HepG2 (cell line): ENCODE results near the gene TUBAL3. TPM values are rescaled to one million over a fixed set of nuclear protein-coding genes. Genes with fewer than 3 reads are reported as not detected.
A peak's percentile ranks its signal among the peaks of the same experiment; 100 is the strongest.

Experiments
- AGO2 ChIP-seq: fragments of 200-400 bp; formaldehyde crosslinking; optimal IDR thresholded peaks from 2 replicates; pipeline ENCODE3; 2017; ENCODE audit warnings: mild to moderate bottlenecking, low read depth, low read length, moderate library complexity
- BRCA1 ChIP-seq: sonication (generic); formaldehyde crosslinking; IDR thresholded peaks from 2 replicates; pipeline ENCODE4 v1.4.0; 2020; ENCODE audit warnings: missing genetic modification reagents
- CBX2 ChIP-seq, 2 experiments: fragments of 200-600 bp in 1 of 2; sonication (generic); formaldehyde crosslinking in 1 of 2; IDR thresholded peaks; 2 replicates each; pipeline versions ENCODE4 v1.7.0 to v1.8.1; 2018 to 2022; ENCODE audit warnings: low read depth in 2 of 2, low read length in 1 of 2, mild to moderate bottlenecking in 1 of 2, missing genetic modification reagents in 1 of 2
- ELF1 ChIP-seq: sonication (generic); formaldehyde crosslinking; IDR thresholded peaks from 2 replicates; pipeline ENCODE4 v1.4.0; 2020; ENCODE audit warnings: missing genetic modification reagents
- HES4 ChIP-seq: sonication (generic); formaldehyde crosslinking; IDR thresholded peaks from 2 replicates; pipeline ENCODE4 v1.9.0; 2021; ENCODE audit warnings: mild to moderate bottlenecking, missing genetic modification reagents, borderline replicate concordance
- HIVEP1 ChIP-seq: sonication (generic); formaldehyde crosslinking; IDR thresholded peaks from 2 replicates; pipeline ENCODE4 v1.4.0; 2020; ENCODE audit warnings: mild to moderate bottlenecking, missing genetic modification reagents
- HNRNPK ChIP-seq: fragments of 200-400 bp; formaldehyde crosslinking; IDR thresholded peaks from 2 replicates; pipeline ENCODE4 v1.6.1; 2018; ENCODE audit warnings: low read length, low read depth, moderate library complexity, mild to moderate bottlenecking; ENCODE audit not compliant: poor library complexity, severe bottlenecking
- MEIS2 ChIP-seq: sonication (generic); formaldehyde crosslinking; IDR thresholded peaks from 2 replicates; pipeline ENCODE4 v1.9.0; 2021; ENCODE audit warnings: mild to moderate bottlenecking, missing genetic modification reagents
- MZF1 ChIP-seq: sonication (generic); formaldehyde crosslinking; IDR thresholded peaks from 2 replicates; pipeline ENCODE4 v1.8.1; 2023; ENCODE audit warnings: mild to moderate bottlenecking, missing genetic modification reagents, borderline replicate concordance
- NR1H2 ChIP-seq: sonication (generic); formaldehyde crosslinking; IDR thresholded peaks from 2 replicates; pipeline ENCODE4 v1.8.1; 2022; ENCODE audit warnings: low read depth, missing genetic modification reagents, borderline replicate concordance
- POLR2AphosphoS5 ChIP-seq: IDR thresholded peaks from 2 replicates; pipeline ENCODE4 v1.6.1; 2012; ENCODE audit warnings: low read depth, low read length
- RFXAP ChIP-seq: sonication (generic); formaldehyde crosslinking; IDR thresholded peaks from 2 replicates; pipeline ENCODE4 v1.4.0; 2020; ENCODE audit warnings: missing genetic modification reagents, borderline replicate concordance
- RXRA ChIP-seq: sonication (generic); formaldehyde crosslinking; IDR thresholded peaks from 2 replicates; pipeline ENCODE4 v1.5.1; 2020; ENCODE audit warnings: missing genetic modification reagents
- TRIM24 ChIP-seq: sonication (generic); formaldehyde crosslinking; IDR thresholded peaks from 2 replicates; pipeline ENCODE4 v1.8.0; 2022; ENCODE audit warnings: mild to moderate bottlenecking, missing genetic modification reagents
- ZBTB42 ChIP-seq: sonication (generic); formaldehyde crosslinking; IDR thresholded peaks from 2 replicates; pipeline ENCODE4 v1.5.0; 2020; ENCODE audit warnings: mild to moderate bottlenecking, missing genetic modification reagents
- ZFP82 ChIP-seq: sonication (generic); formaldehyde crosslinking; IDR thresholded peaks from 2 replicates; pipeline ENCODE4 v1.5.1; 2020; ENCODE audit warnings: mild to moderate bottlenecking, missing genetic modification reagents, borderline replicate concordance
- ZNF468 ChIP-seq: sonication (generic); formaldehyde crosslinking; IDR thresholded peaks from 2 replicates; pipeline ENCODE4 v1.8.0; 2022; ENCODE audit warnings: mild to moderate bottlenecking, moderate library complexity, missing genetic modification reagents
- ZNF577 ChIP-seq: sonication (generic); formaldehyde crosslinking; IDR thresholded peaks from 2 replicates; pipeline ENCODE4 v1.4.0; 2020; ENCODE audit warnings: mild to moderate bottlenecking, low read depth, missing genetic modification reagents, borderline replicate concordance
- ZNF709 ChIP-seq: sonication (generic); formaldehyde crosslinking; IDR thresholded peaks from 2 replicates; pipeline ENCODE4 v1.5.0; 2020; ENCODE audit warnings: mild to moderate bottlenecking, missing genetic modification reagents
- ZNF749 ChIP-seq: sonication (generic); formaldehyde crosslinking; IDR thresholded peaks from 2 replicates; pipeline ENCODE4 v1.8.0; 2022; ENCODE audit warnings: mild to moderate bottlenecking, missing genetic modification reagents, moderate library complexity, borderline replicate concordance
- ZSCAN29 ChIP-seq: sonication (generic); formaldehyde crosslinking; conservative IDR thresholded peaks from 2 replicates; pipeline ENCODE4 v1.4.0; 2020; ENCODE audit warnings: mild to moderate bottlenecking, missing genetic modification reagents
- polyA plus RNA-seq, 8 experiments: library from polyadenylated mRNA; depleted of rRNA in 3 of 8; stranded (reverse) in 7 of 8; unstranded in 1 of 8; fragments of >200 nt; fragmentation: Illumina TruSeq in 4 of 8; extraction: Trizol in 4 of 8; gene quantifications; 2 replicates each; pipeline versions ENCODE4 v1.2.1 to v1.2.3, GENCODE V29; 2011 to 2016; ENCODE audit warnings: low read depth in 4 of 8, missing spikeins in 1 of 8, mixed read lengths in 1 of 8; ENCODE audit not compliant: insufficient read depth in 1 of 8
- total RNA-seq, 5 experiments: library from RNA; depleted of rRNA; stranded (reverse); fragments of >200 nt; fragmentation: Illumina TruSeq; extraction: Trizol; gene quantifications; 2 replicates each; pipeline ENCODE4 v1.2.3, GENCODE V29; 2016; ENCODE audit warnings: low read depth in 1 of 5
- TF ChIP-seq, protein P1 (sequence below): sonication (generic); formaldehyde crosslinking; IDR thresholded peaks from 2 replicates; pipeline ENCODE4 v1.8.0; 2022; ENCODE audit warnings: missing genetic modification reagents, mild to moderate bottlenecking, borderline replicate concordance
- TF ChIP-seq, protein P2 (sequence below): sonication (generic); formaldehyde crosslinking; IDR thresholded peaks from 2 replicates; pipeline ENCODE4 v1.4.0; 2020; ENCODE audit warnings: missing genetic modification reagents

The TUBAL3 gene
- total and polyA plus RNA-seq, 2 of the 13 experiments (the other 11 are each of a cell fraction or from before 2014, with no cell fraction given) = 0.07 to 0.26 TPM

DNA sequence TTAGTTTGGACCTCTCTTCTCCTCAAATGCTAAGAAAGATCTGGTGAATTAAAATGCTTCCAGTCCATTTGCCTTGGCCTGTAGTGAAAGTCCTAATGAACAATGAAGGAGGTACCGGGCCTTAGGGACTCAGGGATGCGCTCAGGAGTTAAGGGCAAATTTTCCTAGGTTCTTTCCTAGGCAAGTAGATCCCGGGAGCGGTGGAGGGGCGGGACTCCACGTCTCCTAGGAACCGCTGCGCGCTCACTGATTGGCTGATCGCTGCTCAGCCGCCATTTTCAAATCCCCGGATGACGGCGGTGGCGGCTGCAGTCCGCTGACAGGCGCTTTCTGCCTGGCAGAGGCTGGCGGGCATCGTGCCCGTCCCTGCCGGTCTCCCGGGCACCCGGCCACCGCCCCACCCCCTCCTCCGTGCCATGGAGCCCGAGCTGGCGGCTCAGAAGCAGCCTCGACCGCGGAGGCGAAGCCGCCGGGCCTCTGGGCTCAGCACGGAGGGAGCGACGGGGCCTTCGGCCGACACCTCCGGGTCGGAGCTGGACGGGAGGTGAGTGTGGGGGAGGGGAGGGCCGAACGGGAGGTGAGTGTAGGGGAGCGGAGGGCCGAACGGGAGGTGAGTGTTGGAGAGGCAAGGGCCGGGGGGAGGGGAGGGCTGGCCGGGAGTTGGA lies 7.8 kb upstream of the TUBAL3 start, which contains the start of gene NET1 (continued):
- TF ChIP-seq CBX2 (IDR thresholded peaks at IDR 0.05; ENCODE audit: low read depth, low read length) (no peak), CBX2 (CRISPR knock-in tag; IDR thresholded peaks at IDR 0.05; ENCODE audit: low read depth) (peak; percentile 48; the same call in 1 of the 2 replicates), MZF1 (CRISPR knock-in tag) (no peak), BRCA1 (CRISPR knock-in tag) (no peak), ZNF577 (CRISPR knock-in tag) (no peak), AGO2 (no peak), HNRNPK (peak; percentile 97), MEIS2 (CRISPR knock-in tag) (peak; percentile 40; the same call in 1 of the 2 replicates), TRIM24 (CRISPR knock-in tag) (no peak), ZSCAN29 (CRISPR knock-in tag) (0 out of 2 replicates have a peak, but pooled peaks have one; percentile 35), NR1H2 (CRISPR knock-in tag) (no peak), ELF1 (CRISPR knock-in tag) (0 out of 2 replicates have a peak, but pooled peaks have one; percentile 38), ZFP82 (0 out of 2 replicates have a peak, but pooled peaks have one; percentile 62), ZNF709 (CRISPR knock-in tag) (0 out of 2 replicates have a peak, but pooled peaks have one; percentile 49), ZNF749 (CRISPR knock-in tag) (peak; percentile 85), RFXAP (0 out of 2 replicates have a peak, but pooled peaks have one; percentile 56), RXRA (peak; percentile 18; the same call in 1 of the 2 replicates), HIVEP1 (0 out of 2 replicates have a peak, but pooled peaks have one; percentile 26), ZBTB42 (CRISPR knock-in tag) (0 out of 2 replicates have a peak, but pooled peaks have one; percentile 56), POLR2AphosphoS5 (peak; percentile 43; the same call in 1 of the 2 replicates), HES4 (CRISPR knock-in tag) (0 out of 2 replicates have a peak, but pooled peaks have one; percentile 43), ZNF468 (CRISPR knock-in tag) (0 out of 2 replicates have a peak, but pooled peaks have one; percentile 74)
- TF ChIP-seq, protein P1, sequence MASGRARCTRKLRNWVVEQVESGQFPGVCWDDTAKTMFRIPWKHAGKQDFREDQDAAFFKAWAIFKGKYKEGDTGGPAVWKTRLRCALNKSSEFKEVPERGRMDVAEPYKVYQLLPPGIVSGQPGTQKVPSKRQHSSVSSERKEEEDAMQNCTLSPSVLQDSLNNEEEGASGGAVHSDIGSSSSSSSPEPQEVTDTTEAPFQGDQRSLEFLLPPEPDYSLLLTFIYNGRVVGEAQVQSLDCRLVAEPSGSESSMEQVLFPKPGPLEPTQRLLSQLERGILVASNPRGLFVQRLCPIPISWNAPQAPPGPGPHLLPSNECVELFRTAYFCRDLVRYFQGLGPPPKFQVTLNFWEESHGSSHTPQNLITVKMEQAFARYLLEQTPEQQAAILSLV (CRISPR knock-in tag) = peak; percentile 60; the same call in 1 of the 2 replicates
- TF ChIP-seq, protein P2, sequence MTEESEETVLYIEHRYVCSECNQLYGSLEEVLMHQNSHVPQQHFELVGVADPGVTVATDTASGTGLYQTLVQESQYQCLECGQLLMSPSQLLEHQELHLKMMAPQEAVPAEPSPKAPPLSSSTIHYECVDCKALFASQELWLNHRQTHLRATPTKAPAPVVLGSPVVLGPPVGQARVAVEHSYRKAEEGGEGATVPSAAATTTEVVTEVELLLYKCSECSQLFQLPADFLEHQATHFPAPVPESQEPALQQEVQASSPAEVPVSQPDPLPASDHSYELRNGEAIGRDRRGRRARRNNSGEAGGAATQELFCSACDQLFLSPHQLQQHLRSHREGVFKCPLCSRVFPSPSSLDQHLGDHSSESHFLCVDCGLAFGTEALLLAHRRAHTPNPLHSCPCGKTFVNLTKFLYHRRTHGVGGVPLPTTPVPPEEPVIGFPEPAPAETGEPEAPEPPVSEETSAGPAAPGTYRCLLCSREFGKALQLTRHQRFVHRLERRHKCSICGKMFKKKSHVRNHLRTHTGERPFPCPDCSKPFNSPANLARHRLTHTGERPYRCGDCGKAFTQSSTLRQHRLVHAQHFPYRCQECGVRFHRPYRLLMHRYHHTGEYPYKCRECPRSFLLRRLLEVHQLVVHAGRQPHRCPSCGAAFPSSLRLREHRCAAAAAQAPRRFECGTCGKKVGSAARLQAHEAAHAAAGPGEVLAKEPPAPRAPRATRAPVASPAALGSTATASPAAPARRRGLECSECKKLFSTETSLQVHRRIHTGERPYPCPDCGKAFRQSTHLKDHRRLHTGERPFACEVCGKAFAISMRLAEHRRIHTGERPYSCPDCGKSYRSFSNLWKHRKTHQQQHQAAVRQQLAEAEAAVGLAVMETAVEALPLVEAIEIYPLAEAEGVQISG = 0 out of 2 replicates have a peak, but pooled peaks have one; percentile 30
